Colonic mucosa (tissue), 4 donors: Measurements from ENCODE around the gene GPC6. TPM values are rescaled to one million over a fixed set of nuclear protein-coding genes. Genes with fewer than 3 reads are reported as not detected.

ENCODE experiments used
- DNase-seq: peaks from one replicate; pipeline ENCODE4 v3.0.0-alpha.2; 2020
- H3K27ac ChIP-seq: fragments of 200-600 bp; one replicate; pipeline ENCODE4 v1.8.0; 2021
- H3K27me3 ChIP-seq: fragments of 200-600 bp; one replicate; pipeline ENCODE4 v1.8.0; 2021
- H3K36me3 ChIP-seq: fragments of 200-600 bp; one replicate; pipeline ENCODE4 v1.8.0; 2021
- H3K4me1 ChIP-seq: fragments of 200-600 bp; one replicate; pipeline ENCODE4 v1.8.0; 2021; ENCODE audit warnings: mild to moderate bottlenecking
- H3K4me3 ChIP-seq: fragments of 200-600 bp; one replicate; pipeline ENCODE4 v1.8.0; 2021
- H3K9ac ChIP-seq, 2 donors: one replicate each; pipeline ENCODE4 v1.7.0; 2013; ENCODE audit warnings: control low read depth in 2 of 2, low read depth in 2 of 2, low read length in 2 of 2
- H3K9me3 ChIP-seq: fragments of 200-600 bp; one replicate; pipeline ENCODE4 v1.8.0; 2021
- CTCF ChIP-seq: fragments of 200-600 bp; IDR thresholded peaks from one replicate; pipeline ENCODE4 v1.8.0; 2022; ENCODE audit warnings: antibody characterized with exemption, mild to moderate bottlenecking
- intact Hi-C: fragments of 100-400 bp; cut with DNase I; formaldehyde crosslinking; loops from one replicate; pipeline ENCODE4 v1.14.1; 2022
- total RNA-seq, 2 donors: library from RNA; stranded (reverse); fragmentation: NEBNext Ultra II Directional in 1 of 2; extraction: Animal tissue kit (Norgen Biotek cat#: 25700) in 1 of 2; gene quantifications; one replicate each; pipeline ENCODE4 v1.2.1, GENCODE V29; 2021
- donor health status: healthy.
- donor health status: DM: no; HTN: no; CAD: no.
- donor health status: DM: no; HTN: no; CAD: no.

GPC6 gene
- total RNA-seq, 2 donors from 2014 or later: 2.3 to 4.0 TPM

GRCh38 chr13:93268327-93269028 lies 41.9 kb downstream of the GPC6 start:
- H3K4me3 ChIP-seq: no peak overlapping the region
- H3K9ac ChIP-seq: no peak overlapping the region
- H3K9me3 ChIP-seq: no peaks in the 10 kb centered on the region
- H3K27ac ChIP-seq: no peak overlapping the region
- no peaks in the 10 kb centered on the region for H3K27me3 ChIP-seq
- TF ChIP-seq CTCF: no peak
- DNase-seq: no peak
- H3K36me3 ChIP-seq: no peaks in the 10 kb centered on the region
- intact Hi-C loops: no loop called here
- H3K4me1 ChIP-seq: no peaks in the 10 kb centered on the region

GRCh38 chr13:93270769-93271742 lies 44.4 kb downstream of the GPC6 start:
- Histone ChIP-seq H3K36me3 (no peaks in the 10 kb centered on the region), H3K9me3 (no peaks in the 10 kb centered on the region), H3K27me3 (no peaks in the 10 kb centered on the region), H3K27ac (no peak overlapping the region), H3K4me3 (no peak overlapping the region), H3K9ac (no peak overlapping the region), H3K4me1 (no peaks in the 10 kb centered on the region)
- no peak for DNase-seq
- TF ChIP-seq CTCF: no peak
- intact Hi-C loops: no loop called here

- H3K36me3 ChIP-seq: no peaks in the 10 kb centered on the region
- no peak overlapping the region for H3K27ac ChIP-seq
- TF ChIP-seq CTCF: no peak
- no peaks in the 10 kb centered on the region for H3K27me3 ChIP-seq
- intact Hi-C loops: no loop called here
- DNase-seq: no peak
- H3K9me3 ChIP-seq: no peaks in the 10 kb centered on the region
- no peak overlapping the region for H3K9ac ChIP-seq
- no peak overlapping the region for H3K4me3 ChIP-seq
- H3K4me1 ChIP-seq: no peaks in the 10 kb centered on the region
Measured at GRCh38 chr13:93279982-93280381, 53.4 kb downstream of the GPC6 start.

GRCh38 chr13:93280688-93281087 lies 54.1 kb downstream of the GPC6 start:
- no peak overlapping the region for H3K9ac ChIP-seq
- TF ChIP-seq CTCF: no peak
- H3K9me3 ChIP-seq: no peaks in the 10 kb centered on the region
- H3K27ac ChIP-seq: no peak overlapping the region
- H3K4me1 ChIP-seq: no peaks in the 10 kb centered on the region
- H3K27me3 ChIP-seq: no peaks in the 10 kb centered on the region
- DNase-seq: no peak
- no peak overlapping the region for H3K4me3 ChIP-seq
- intact Hi-C loops: no loop called here
- H3K36me3 ChIP-seq: no peaks in the 10 kb centered on the region

- no peaks in the 10 kb centered on the region for H3K27me3 ChIP-seq
- H3K9ac ChIP-seq: no peak overlapping the region
- no peak overlapping the region for H3K4me3 ChIP-seq
- H3K9me3 ChIP-seq: no peaks in the 10 kb centered on the region
- H3K27ac ChIP-seq: no peak overlapping the region
- H3K36me3 ChIP-seq: no peaks in the 10 kb centered on the region
- H3K4me1 ChIP-seq: no peaks in the 10 kb centered on the region
- TF ChIP-seq CTCF: no peak
- intact Hi-C loops: no loop called here
- no peak for DNase-seq
Measured at GRCh38 chr13:93283255-93283654, 56.6 kb downstream of the GPC6 start.
